Activated B cell treated with CpG ODN at 0.5 μM for 24 hours (primary cell): Measurements from ENCODE around the gene MRPL2. TPM values are rescaled to one million over a fixed set of nuclear protein-coding genes. Genes with fewer than 3 reads are reported as not detected.

ENCODE experiments used
- ATAC-seq: fragments of 200-7000 bp; cut with Tn5 transposase; one replicate; pipeline ENCODE4 v1.10.0; 2021; ENCODE audit warnings: low read depth, mild to moderate bottlenecking, moderate library complexity
- CTCF ChIA-PET: fragments of 350-600 bp; sonication (Branson Sonifier 250); formaldehyde crosslinking; loops from one replicate; lab custom pipeline; 2021; ENCODE audit warnings: antibody characterized with exemption; lab: Charles Lee
- POLR2A ChIA-PET: fragments of 350-600 bp; sonication (Branson Sonifier 250); formaldehyde crosslinking; loops from one replicate; lab custom pipeline; 2021; ENCODE audit warnings: antibody characterized with exemption; lab: Charles Lee
- DNase-seq: peaks from one replicate; pipeline ENCODE4 v3.0.0; 2022
- H3K27ac Mint-ChIP-seq: one replicate; pipeline ENCODE4 v1.8.0; 2020; ENCODE audit warnings: mixed read lengths
- H3K27me3 Mint-ChIP-seq: one replicate; pipeline ENCODE4 v1.8.0; 2021; ENCODE audit warnings: mixed read lengths
- H3K36me3 Mint-ChIP-seq: one replicate; pipeline ENCODE4 v1.8.0; 2021; ENCODE audit warnings: low read depth, mixed read lengths
- H3K4me1 Mint-ChIP-seq: one replicate; pipeline ENCODE4 v1.8.0; 2021; ENCODE audit warnings: mixed read lengths
- H3K4me3 Mint-ChIP-seq: one replicate; pipeline ENCODE4 v1.8.0; 2020; ENCODE audit warnings: mild to moderate bottlenecking, mixed read lengths
- H3K9me3 Mint-ChIP-seq: one replicate; pipeline ENCODE4 v1.8.0; 2020; ENCODE audit warnings: mixed read lengths
- intact Hi-C: fragments of 100-400 bp; cut with micrococcal nuclease; formaldehyde crosslinking; loops from one replicate; pipeline ENCODE4 v1.15.1; 2024
- total RNA-seq: library from RNA; stranded (reverse); gene quantifications from 2 replicates; pipeline ENCODE4 v1.2.3, GENCODE V29; 2022
- TF ChIP-seq, protein P1 (sequence below): fragments of 200-600 bp; IDR thresholded peaks from one replicate; pipeline ENCODE4 v1.8.0; 2022; ENCODE audit warnings: antibody characterized with exemption, mild to moderate bottlenecking

The MRPL2 gene
- total RNA-seq, 1 donor from 2014 or later: 43.9 TPM

DNA sequence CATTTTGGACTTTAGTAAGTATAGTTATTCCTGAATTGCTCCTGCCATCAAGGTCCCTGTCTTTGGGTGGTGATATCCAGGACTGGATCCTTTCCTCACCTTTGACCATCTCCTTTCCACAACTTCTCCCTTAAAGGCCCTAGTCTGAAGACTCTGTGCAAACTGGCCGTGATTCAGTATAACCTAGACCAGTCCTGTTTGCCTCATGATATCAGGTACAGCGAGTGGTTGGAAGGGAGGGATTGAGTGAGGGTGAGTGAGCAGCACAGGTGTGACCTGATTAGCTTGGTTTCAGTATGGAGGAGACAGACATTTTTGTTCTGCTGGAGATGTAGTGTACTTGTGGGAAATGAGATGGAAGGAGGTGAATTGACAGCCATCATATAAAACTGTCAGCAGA lies 40.1 kb downstream of the MRPL2 start:
- Mint-ChIP-seq H3K4me3 (no peak overlapping the region), H3K27ac (no peak overlapping the region), H3K4me1 (peaks cover 34% of the 10 kb centered on the region), H3K27me3 (no peaks in the 10 kb centered on the region), H3K36me3 (peaks cover 40% of the 10 kb centered on the region), H3K9me3 (no peaks in the 10 kb centered on the region)
- CTCF ChIA-PET: no interaction called here
- no peak for ATAC-seq
- intact Hi-C loops: loop anchor here (10.0 kb wide), 1 partner anchor 454 kb away; the partner anchor contains the start of gene UBR2
- DNase-seq: no peak
- POLR2A ChIA-PET: interaction anchor here (0.6 kb wide), 1 partner anchor 35 kb away, joined by 4 read pairs; no protein-coding TSS in a partner anchor
- TF ChIP-seq, protein P1, sequence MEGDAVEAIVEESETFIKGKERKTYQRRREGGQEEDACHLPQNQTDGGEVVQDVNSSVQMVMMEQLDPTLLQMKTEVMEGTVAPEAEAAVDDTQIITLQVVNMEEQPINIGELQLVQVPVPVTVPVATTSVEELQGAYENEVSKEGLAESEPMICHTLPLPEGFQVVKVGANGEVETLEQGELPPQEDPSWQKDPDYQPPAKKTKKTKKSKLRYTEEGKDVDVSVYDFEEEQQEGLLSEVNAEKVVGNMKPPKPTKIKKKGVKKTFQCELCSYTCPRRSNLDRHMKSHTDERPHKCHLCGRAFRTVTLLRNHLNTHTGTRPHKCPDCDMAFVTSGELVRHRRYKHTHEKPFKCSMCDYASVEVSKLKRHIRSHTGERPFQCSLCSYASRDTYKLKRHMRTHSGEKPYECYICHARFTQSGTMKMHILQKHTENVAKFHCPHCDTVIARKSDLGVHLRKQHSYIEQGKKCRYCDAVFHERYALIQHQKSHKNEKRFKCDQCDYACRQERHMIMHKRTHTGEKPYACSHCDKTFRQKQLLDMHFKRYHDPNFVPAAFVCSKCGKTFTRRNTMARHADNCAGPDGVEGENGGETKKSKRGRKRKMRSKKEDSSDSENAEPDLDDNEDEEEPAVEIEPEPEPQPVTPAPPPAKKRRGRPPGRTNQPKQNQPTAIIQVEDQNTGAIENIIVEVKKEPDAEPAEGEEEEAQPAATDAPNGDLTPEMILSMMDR: no peak

DNA sequence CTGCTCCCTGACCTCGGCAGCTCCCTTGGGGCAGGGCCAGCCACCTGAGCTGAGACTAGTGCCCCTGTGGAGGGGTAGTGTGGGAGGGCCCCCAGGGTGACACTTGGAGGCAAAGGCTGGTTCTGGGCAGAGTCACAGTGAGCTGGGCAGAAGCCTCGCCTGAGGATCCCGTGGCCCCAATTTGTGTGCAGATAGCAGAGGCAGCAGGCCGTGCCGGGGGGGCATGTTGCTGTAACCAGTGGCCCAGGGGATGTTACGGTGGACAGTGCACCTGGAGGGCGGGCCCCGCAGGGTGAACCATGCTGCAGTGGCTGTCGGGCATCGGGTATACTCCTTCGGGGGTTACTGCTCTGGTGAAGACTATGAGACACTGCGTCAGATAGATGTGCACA lies 42.3 kb downstream of the MRPL2 start:
- CTCF ChIA-PET: no interaction called here
- Mint-ChIP-seq H3K27me3 (no peaks in the 10 kb centered on the region), H3K27ac (no peak overlapping the region), H3K9me3 (no peaks in the 10 kb centered on the region), H3K4me1 (peaks cover 52% of the 10 kb centered on the region), H3K4me3 (no peak overlapping the region), H3K36me3 (peaks cover 56% of the 10 kb centered on the region)
- POLR2A ChIA-PET: interaction anchor here (0.5 to 1.0 kb wide), 2 partner anchors 33 to 58 kb away, joined by 3 read pairs; partner anchors contain the start of gene PPP2R5D
- ATAC-seq: no peak
- TF ChIP-seq, protein P1: no peak
- intact Hi-C loops: loop anchor here (10.0 kb wide), 1 partner anchor 452 kb away; the partner anchor contains the start of gene UBR2
- DNase-seq: no peak

DNA sequence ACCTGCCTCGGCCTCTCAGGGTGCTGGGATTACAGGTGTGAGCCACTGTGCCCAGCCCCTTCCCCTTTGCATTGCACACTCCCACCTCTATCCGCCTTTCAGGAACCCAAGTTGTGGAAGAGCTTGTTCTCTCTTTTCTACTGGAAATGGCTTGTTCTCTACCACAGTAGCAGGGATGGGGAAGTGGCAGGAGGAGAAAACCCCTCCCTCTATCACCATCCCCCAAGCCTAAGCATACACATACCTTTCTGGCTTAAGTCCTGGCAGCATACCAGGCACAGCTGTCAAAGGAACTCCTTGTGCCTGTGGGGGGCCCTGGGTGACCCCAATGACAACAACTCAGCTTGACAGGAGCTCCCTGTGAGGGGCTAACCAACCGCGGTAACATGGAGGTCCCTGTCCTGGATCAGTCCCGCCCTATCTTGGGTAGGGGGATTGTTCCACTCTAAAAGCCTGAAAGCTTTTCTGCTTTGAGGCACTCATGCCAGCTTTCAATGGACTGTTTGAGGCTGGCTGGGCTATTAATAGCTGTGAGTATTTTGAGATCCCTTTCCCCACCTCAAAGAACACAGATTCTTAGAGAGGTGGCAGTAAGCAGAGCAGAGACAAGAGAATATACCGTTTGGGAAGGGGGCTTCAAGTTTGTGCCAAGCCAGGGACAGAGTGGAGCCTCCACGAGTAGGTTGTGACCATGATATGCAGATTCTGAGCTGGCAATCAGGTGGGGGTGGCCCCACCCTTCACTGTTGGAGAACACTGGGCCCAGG lies 42.9 kb downstream of the MRPL2 start:
- Mint-ChIP-seq H3K4me1 (peaks cover 52% of the 10 kb centered on the region), H3K4me3 (peak overlapping the region; percentile 13), H3K27ac (no peak overlapping the region), H3K27me3 (no peaks in the 10 kb centered on the region), H3K9me3 (no peaks in the 10 kb centered on the region), H3K36me3 (peaks cover 59% of the 10 kb centered on the region)
- intact Hi-C loops: loop anchor here (10.0 kb wide), 1 partner anchor 452 kb away; the partner anchor contains the start of gene UBR2
- no peak for DNase-seq
- POLR2A ChIA-PET: interaction anchor here (0.5 to 4.8 kb wide), 3 partner anchors 32 to 87 kb away, joined by 3 to 58 read pairs (median 3); partner anchors contain the start of genes CNPY3 and PPP2R5D
- CTCF ChIA-PET: no interaction called here
- TF ChIP-seq, protein P1: no peak
- no peak for ATAC-seq

DNA sequence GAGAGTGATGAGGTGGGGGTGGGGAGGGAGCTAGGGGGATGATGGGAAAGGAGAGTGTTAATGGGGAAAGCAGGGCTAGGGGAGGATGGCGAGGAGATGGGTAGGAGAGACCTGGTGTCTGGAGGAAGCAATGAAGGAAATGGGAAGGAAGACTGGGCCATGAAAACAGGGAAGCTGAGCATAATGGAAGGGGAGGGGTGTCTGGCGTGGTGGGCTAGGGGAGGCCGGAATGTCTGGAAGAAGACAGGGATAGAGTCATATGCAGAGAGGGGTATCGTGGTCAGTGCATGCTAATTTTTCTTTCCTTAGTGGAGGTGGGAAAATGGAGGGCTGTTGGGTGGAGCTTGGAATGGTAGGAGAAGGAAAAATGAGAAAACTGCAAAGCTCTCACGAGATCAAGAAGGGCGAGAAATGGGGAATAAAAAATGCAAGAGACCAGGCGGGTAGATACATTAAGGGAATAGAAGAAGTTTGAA lies 44.8 kb downstream of the MRPL2 start:
- Mint-ChIP-seq H3K27me3 (no peaks in the 10 kb centered on the region), H3K4me1 (peaks cover 49% of the 10 kb centered on the region), H3K27ac (peak overlapping the region; percentile 89), H3K4me3 (peak overlapping the region; percentile 97), H3K9me3 (no peaks in the 10 kb centered on the region), H3K36me3 (peaks cover 68% of the 10 kb centered on the region)
- no peak for ATAC-seq
- ChIA-PET CTCF (interaction anchor here (1.2 kb wide), 1 partner anchor 116 kb away, joined by 3 read pairs; no protein-coding TSS in a partner anchor), POLR2A (interaction anchor here (0.6 to 4.8 kb wide), 20 partner anchors 8 to 463 kb away, joined by 3 to 58 read pairs (median 5); partner anchors contain the start of genes CNPY3, CUL7, CUL9 and KLC4)
- TF ChIP-seq, protein P1: no peak
- DNase-seq: no peak
- intact Hi-C loops: loop anchor here (1.0 to 10.0 kb wide), 10 partner anchors 35 to 450 kb away; partner anchors contain the start of genes CNPY3, CUL7, KLC4 and MRPL2
